Neuronal stem cell (in vitro differentiated cells): ENCODE results near the gene NPNT.

Source experiments
- DNase-seq: peaks from one replicate; pipeline ENCODE4 v3.0.0-alpha.2; 2013; ENCODE audit warnings: low spot score
- H2AFZ ChIP-seq: one replicate; pipeline ENCODE4 v1.6.1; 2013; ENCODE audit warnings: mild to moderate bottlenecking, low read length, inconsistent platforms
- H2AK5ac ChIP-seq: 2 replicates; pipeline ENCODE4 v1.6.1; 2013; ENCODE audit warnings: low read depth, mild to moderate bottlenecking, inconsistent platforms, low read length, moderate library complexity, mixed read lengths
- H2BK120ac ChIP-seq: 2 replicates; pipeline ENCODE4 v1.6.1; 2013; ENCODE audit warnings: low read depth, mild to moderate bottlenecking, inconsistent platforms, low read length, moderate library complexity, mixed read lengths
- H2BK12ac ChIP-seq: one replicate; pipeline ENCODE4 v1.6.1; 2013; ENCODE audit warnings: low read length, inconsistent platforms
- H2BK15ac ChIP-seq: 2 replicates; pipeline ENCODE4 v1.6.1; 2013; ENCODE audit warnings: mild to moderate bottlenecking, low read length, inconsistent platforms, mixed read lengths
- H2BK5ac ChIP-seq: one replicate; pipeline ENCODE4 v1.6.1; 2013; ENCODE audit warnings: inconsistent platforms, mild to moderate bottlenecking, low read length, moderate library complexity
- H3K14ac ChIP-seq: one replicate; pipeline ENCODE4 v1.6.1; 2013; ENCODE audit warnings: low read length, inconsistent platforms
- H3K18ac ChIP-seq: 2 replicates; pipeline ENCODE4 v1.6.1; 2013; ENCODE audit warnings: low read length, inconsistent platforms
- H3K23ac ChIP-seq: 2 replicates; pipeline ENCODE4 v1.6.1; 2013; ENCODE audit warnings: low read depth, mild to moderate bottlenecking, mixed read lengths, low read length, inconsistent platforms; ENCODE audit not compliant: poor library complexity
- H3K27ac ChIP-seq: replicated peaks from 3 replicates; pipeline ENCODE4 v1.5.1; 2013; ENCODE audit warnings: low read length, inconsistent platforms
- H3K27me3 ChIP-seq, 3 experiments: 2 replicates each; pipeline ENCODE4 v1.6.1; 2013; ENCODE audit warnings: low read length in 3 of 3, mild to moderate bottlenecking in 2 of 3, inconsistent platforms in 1 of 3, low read depth in 1 of 3, mixed read lengths in 1 of 3, moderate library complexity in 1 of 3; ENCODE audit not compliant: control insufficient read depth in 3 of 3, insufficient read depth in 3 of 3
- H3K36me3 ChIP-seq, 2 donors: replicated peaks in 1 of 2; 2 replicates each; pipeline ENCODE4 v1.6.1; 2013; ENCODE audit warnings: low read length in 2 of 2; ENCODE audit not compliant: control insufficient read depth in 2 of 2, insufficient read depth in 2 of 2
- H3K4ac ChIP-seq: 2 replicates; pipeline ENCODE4 v1.6.1; 2013; ENCODE audit warnings: inconsistent platforms, mild to moderate bottlenecking, low read length, moderate library complexity
- H3K4me1 ChIP-seq, 2 donors: 1 replicate in 1 of 2; 2 replicates in 1 of 2; pipeline ENCODE4 v1.6.1; 2013; ENCODE audit warnings: low read length in 2 of 2, low read depth in 1 of 2; ENCODE audit not compliant: control insufficient read depth in 2 of 2, insufficient read depth in 1 of 2
- H3K4me2 ChIP-seq: one replicate; pipeline ENCODE4 v1.6.1; 2013; ENCODE audit warnings: mild to moderate bottlenecking, low read length, inconsistent platforms; ENCODE audit not compliant: insufficient read depth, poor library complexity, severe bottlenecking
- H3K4me3 ChIP-seq, 2 donors: 2 replicates each; pipeline ENCODE4 v1.5.1; 2013; ENCODE audit warnings: low read length in 2 of 2, mild to moderate bottlenecking in 2 of 2, inconsistent platforms in 1 of 2, moderate library complexity in 1 of 2
- H3K79me1 ChIP-seq: one replicate; pipeline ENCODE4 v1.6.1; 2013; ENCODE audit warnings: low read depth, mild to moderate bottlenecking, inconsistent platforms, low read length, moderate library complexity
- H3K9ac ChIP-seq: one replicate; pipeline ENCODE4 v1.6.1; 2013; ENCODE audit warnings: mild to moderate bottlenecking, low read depth, low read length, inconsistent platforms; ENCODE audit not compliant: poor library complexity
- H3K9me3 ChIP-seq, 2 donors: replicated peaks in 1 of 2; 2 replicates each; pipeline versions ENCODE3 to v1.6.1; 2013; ENCODE audit warnings: low read length in 2 of 2, mild to moderate bottlenecking in 2 of 2, inconsistent platforms in 1 of 2, low read depth in 1 of 2, mixed read lengths in 1 of 2, moderate library complexity in 1 of 2; ENCODE audit not compliant: control insufficient read depth in 2 of 2, insufficient read depth in 1 of 2
- H4K8ac ChIP-seq: one replicate; pipeline ENCODE4 v1.6.1; 2013; ENCODE audit warnings: low read depth, mild to moderate bottlenecking, inconsistent platforms, low read length, moderate library complexity
- H4K91ac ChIP-seq: one replicate; pipeline ENCODE4 v1.6.1; 2013; ENCODE audit warnings: low read length, low read depth, mild to moderate bottlenecking, inconsistent platforms; ENCODE audit not compliant: poor library complexity
- whole genome bisulfite sequencing, 2 donors: extraction: QIAGEN DNeasy Blood & Tissue Kit; methylation state at CpG; one replicate each; pipeline ENCODE4 v1.1.7; 2013; ENCODE audit warnings: missing lambda C conversion rate in 2 of 2, mixed read lengths in 1 of 2; ENCODE audit not compliant: insufficient read length in 2 of 2, insufficient replicate concordance in 1 of 2; ENCODE audit errors: extremely low coverage in 2 of 2; 5-methylcytosine and 5-hydroxymethylcytosine counted together

NPNT gene

DNA sequence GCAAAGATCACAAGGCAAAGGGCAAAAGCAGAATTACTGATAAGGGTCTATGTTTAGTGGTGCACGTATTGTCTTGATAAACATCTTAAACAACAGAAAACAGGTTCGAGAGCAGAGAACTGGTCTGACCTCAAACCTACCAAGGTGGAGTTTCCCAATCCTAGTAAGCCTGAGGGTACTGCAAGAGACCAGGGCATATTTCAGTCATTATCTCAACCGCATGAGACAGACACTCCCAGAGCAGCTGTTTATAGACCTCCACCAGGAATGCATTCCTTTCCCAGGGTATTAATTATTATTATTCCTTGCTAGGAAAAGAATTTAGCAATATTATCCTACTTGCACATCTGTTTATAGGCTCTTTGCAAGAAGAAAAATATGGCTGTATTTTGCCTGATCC lies 51.5 kb downstream of the NPNT start:
- Histone ChIP-seq H2BK5ac (no peak overlapping the region), H2BK12ac (no peak overlapping the region), H3K4me1 (no peaks in the 10 kb centered on the region), H3K18ac (no peak overlapping the region), H3K4me2 (no peak overlapping the region), H3K9ac (no peak overlapping the region), H3K4ac (no peak overlapping the region), H2AK5ac (no peak overlapping the region), H3K79me1 (no peaks in the 10 kb centered on the region), H4K8ac (no peak overlapping the region), H3K27me3 (peaks cover 0 to 3% (median 0%) of the 10 kb centered on the region in 3 experiments), H3K14ac (no peak overlapping the region), H2BK120ac (no peak overlapping the region), H3K23ac (no peak overlapping the region), H2BK15ac (no peak overlapping the region), H3K27ac (no peak overlapping the region), H3K4me3 (no peak overlapping the region), H3K36me3 (no peaks in the 10 kb centered on the region), H4K91ac (no peak overlapping the region), H2AFZ (no peak overlapping the region), H3K9me3 (no peaks in the 10 kb centered on the region)
- DNase-seq = no peak
- WGBS, 2 donors = no CpG with 5 or more reads among the region's 3 CpGs

DNA sequence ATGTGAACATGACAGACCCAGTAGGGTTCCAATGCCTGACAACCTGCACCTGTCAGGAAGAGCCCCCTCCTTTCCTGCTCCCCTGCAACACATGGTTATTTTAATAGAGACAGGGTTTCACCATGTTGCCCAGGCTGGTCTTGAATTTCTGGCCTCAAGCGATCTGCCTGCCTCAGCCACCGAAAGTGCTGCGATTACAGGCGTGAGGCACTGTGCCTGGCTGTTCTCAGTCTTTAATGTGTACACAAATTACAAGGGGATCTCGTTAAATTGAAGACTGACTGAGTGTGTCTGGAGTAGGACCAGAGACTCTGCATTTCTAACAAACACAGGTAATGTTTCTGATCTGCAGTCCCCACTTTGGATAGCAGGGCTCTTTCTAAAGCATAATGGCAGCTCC lies 55.4 kb downstream of the NPNT start:
- no peak overlapping the region for H2BK120ac ChIP-seq
- H2BK5ac ChIP-seq = no peak overlapping the region
- no peaks in the 10 kb centered on the region for H3K79me1 ChIP-seq
- H3K9me3 ChIP-seq = no peaks in the 10 kb centered on the region
- no peak overlapping the region for H2BK12ac ChIP-seq
- no peak overlapping the region for H3K4me3 ChIP-seq
- H3K4me1 ChIP-seq = no peaks in the 10 kb centered on the region
- H4K8ac ChIP-seq = no peak overlapping the region
- no peak overlapping the region for H2AK5ac ChIP-seq
- H3K9ac ChIP-seq = no peak overlapping the region
- H3K4me2 ChIP-seq = no peak overlapping the region
- no peak overlapping the region for H3K14ac ChIP-seq
- peaks cover 0 to 7% (median 0%) of the 10 kb centered on the region in 3 experiments for H3K27me3 ChIP-seq
- no peak for DNase-seq
- no peak overlapping the region for H2AFZ ChIP-seq
- H3K27ac ChIP-seq = no peak overlapping the region
- no peak overlapping the region for H3K18ac ChIP-seq
- H2BK15ac ChIP-seq = no peak overlapping the region
- no peaks in the 10 kb centered on the region for H3K36me3 ChIP-seq
- no CpG with 5 or more reads among the region's 5 CpGs for WGBS, 2 donors
- H4K91ac ChIP-seq = no peak overlapping the region
- H3K23ac ChIP-seq = no peak overlapping the region
- no peak overlapping the region for H3K4ac ChIP-seq

DNA sequence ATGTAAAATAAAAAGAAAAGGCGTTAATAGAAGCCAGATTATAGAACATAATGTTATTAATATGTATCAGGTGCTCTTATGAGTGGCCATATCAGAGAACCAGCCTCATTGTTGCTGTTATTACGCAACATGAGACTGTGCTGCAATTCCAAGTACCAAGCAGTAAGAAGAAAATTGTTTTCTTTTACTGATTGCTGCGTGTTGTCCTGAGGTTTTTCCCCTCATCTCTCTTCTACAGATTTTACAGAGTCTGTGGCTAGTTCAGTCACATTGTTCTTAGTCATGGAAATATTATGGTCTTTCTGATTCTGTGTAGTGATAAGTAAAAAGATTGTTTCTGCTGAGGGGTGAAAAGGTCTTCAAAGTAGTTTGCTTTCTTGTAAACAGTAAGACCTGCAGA lies 55.9 kb downstream of the NPNT start:
- no peaks in the 10 kb centered on the region for H3K36me3 ChIP-seq
- no peak overlapping the region for H2AK5ac ChIP-seq
- H3K4me3 ChIP-seq = no peak overlapping the region
- H3K18ac ChIP-seq = no peak overlapping the region
- H2BK12ac ChIP-seq = no peak overlapping the region
- H3K27me3 ChIP-seq = peaks cover 0 to 7% (median 0%) of the 10 kb centered on the region in 3 experiments
- no peak overlapping the region for H3K9ac ChIP-seq
- H4K91ac ChIP-seq = no peak overlapping the region
- peaks cover 1 to 2% of the 10 kb centered on the region in 2 donors for H3K4me1 ChIP-seq
- no peaks in the 10 kb centered on the region for H3K9me3 ChIP-seq
- H3K79me1 ChIP-seq = no peaks in the 10 kb centered on the region
- no peak overlapping the region for H3K4ac ChIP-seq
- no peak overlapping the region for H2AFZ ChIP-seq
- no CpG with 5 or more reads among the region's 3 CpGs for WGBS, 2 donors
- no peak overlapping the region for H2BK120ac ChIP-seq
- H3K23ac ChIP-seq = no peak overlapping the region
- H2BK5ac ChIP-seq = no peak overlapping the region
- no peak overlapping the region for H3K14ac ChIP-seq
- DNase-seq = no peak
- no peak overlapping the region for H4K8ac ChIP-seq
- no peak overlapping the region for H3K27ac ChIP-seq
- H2BK15ac ChIP-seq = no peak overlapping the region
- H3K4me2 ChIP-seq = no peak overlapping the region

DNA sequence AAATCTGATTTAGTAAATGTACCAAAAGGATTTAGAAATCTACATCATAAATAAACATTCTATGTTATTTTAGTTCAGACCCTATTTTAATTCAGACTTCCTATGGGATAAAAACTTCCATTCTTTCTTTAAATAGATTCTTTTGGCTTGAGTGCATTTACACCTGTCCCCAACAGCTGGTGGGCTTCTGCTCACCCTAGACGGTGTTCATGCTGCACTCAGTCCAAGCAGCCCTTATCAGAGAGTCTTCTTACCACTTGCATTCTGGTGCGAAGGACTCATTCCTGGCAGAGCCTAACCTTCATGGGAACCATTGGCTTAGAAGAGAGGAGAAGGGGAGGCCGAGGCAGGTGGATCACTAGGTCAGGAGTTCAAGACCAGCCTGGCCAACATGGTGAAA lies 57.3 kb downstream of the NPNT start:
- no CpG with 5 or more reads among the region's 3 CpGs for WGBS, 2 donors
- H3K4me3 ChIP-seq = no peak overlapping the region
- peaks cover 4% of the 10 kb centered on the region in 2 donors for H3K4me1 ChIP-seq
- no peak overlapping the region for H3K4me2 ChIP-seq
- H3K23ac ChIP-seq = no peak overlapping the region
- H3K79me1 ChIP-seq = no peaks in the 10 kb centered on the region
- no peaks in the 10 kb centered on the region for H3K9me3 ChIP-seq
- H2BK15ac ChIP-seq = no peak overlapping the region
- no peak overlapping the region for H3K18ac ChIP-seq
- H4K8ac ChIP-seq = no peak overlapping the region
- peaks cover 0 to 7% (median 0%) of the 10 kb centered on the region in 3 experiments for H3K27me3 ChIP-seq
- no peak overlapping the region for H4K91ac ChIP-seq
- DNase-seq = no peak
- H3K9ac ChIP-seq = no peak overlapping the region
- no peak overlapping the region for H2BK5ac ChIP-seq
- H3K4ac ChIP-seq = no peak overlapping the region
- H2BK12ac ChIP-seq = no peak overlapping the region
- H2AFZ ChIP-seq = no peak overlapping the region
- no peak overlapping the region for H3K27ac ChIP-seq
- no peak overlapping the region for H2BK120ac ChIP-seq
- H3K14ac ChIP-seq = no peak overlapping the region
- no peak overlapping the region for H2AK5ac ChIP-seq
- no peaks in the 10 kb centered on the region for H3K36me3 ChIP-seq
